Liver (tissue), 9 donors: ENCODE measurements around the gene PYGB. TPM values are rescaled to one million over a fixed set of nuclear protein-coding genes. Genes with fewer than 3 reads are reported as not detected.

Source experiments
- DNase-seq: peaks from one replicate; pipeline ENCODE4 v3.0.0-alpha.2; 2017; ENCODE audit warnings: low spot score
- H3K27ac ChIP-seq, 2 donors: one replicate each; pipeline ENCODE4 v1.7.0; 2013; ENCODE audit warnings: inconsistent platforms in 2 of 2, low read length in 2 of 2, control low read depth in 1 of 2, low read depth in 1 of 2, mild to moderate bottlenecking in 1 of 2
- H3K27me3 ChIP-seq, 4 donors: one replicate each; pipeline versions ENCODE4 v1.6.1 to v1.7.0; 2013; ENCODE audit warnings: low read length in 3 of 4, inconsistent platforms in 1 of 4, mild to moderate bottlenecking in 1 of 4, moderate library complexity in 1 of 4; ENCODE audit not compliant: control insufficient read depth in 4 of 4, insufficient read depth in 4 of 4
- H3K36me3 ChIP-seq, 4 donors: one replicate each; pipeline versions ENCODE4 v1.6.1 to v1.7.0; 2013; ENCODE audit warnings: low read length in 3 of 4, mild to moderate bottlenecking in 3 of 4, low read depth in 1 of 4, moderate library complexity in 1 of 4; ENCODE audit not compliant: control insufficient read depth in 4 of 4, insufficient read depth in 3 of 4
- H3K4me1 ChIP-seq, 4 donors: one replicate each; pipeline versions ENCODE4 v1.6.1 to v1.7.0; 2013; ENCODE audit warnings: low read length in 3 of 4, mild to moderate bottlenecking in 3 of 4, moderate library complexity in 1 of 4; ENCODE audit not compliant: control insufficient read depth in 4 of 4, insufficient read depth in 4 of 4
- H3K4me3 ChIP-seq, 3 donors: one replicate each; pipeline versions ENCODE4 v1.6.1 to v1.7.0; 2013; ENCODE audit warnings: low read length in 3 of 3, control low read depth in 1 of 3, low read depth in 1 of 3, mild to moderate bottlenecking in 1 of 3
- H3K9ac ChIP-seq, 2 donors: one replicate each; pipeline ENCODE4 v1.7.0; 2013; ENCODE audit warnings: low read length in 2 of 2, mild to moderate bottlenecking in 2 of 2, moderate library complexity in 2 of 2, control low read depth in 1 of 2, low read depth in 1 of 2
- H3K9me3 ChIP-seq, 4 donors: one replicate each; pipeline versions ENCODE4 v1.6.1 to v1.7.0; 2013; ENCODE audit warnings: low read length in 3 of 4; ENCODE audit not compliant: control insufficient read depth in 4 of 4
- EGR1 ChIP-seq, 2 donors: IDR thresholded peaks; 2 replicates each; pipeline ENCODE4 v1.6.1; 2016 to 2018; ENCODE audit warnings: antibody characterized with exemption in 2 of 2, low read depth in 2 of 2
- FOXA1 ChIP-seq: IDR thresholded peaks from 2 replicates; pipeline ENCODE4 v1.6.1; 2016; ENCODE audit warnings: antibody characterized with exemption
- FOXA2 ChIP-seq: IDR thresholded peaks from 2 replicates; pipeline ENCODE4 v1.6.1; 2016; ENCODE audit warnings: antibody characterized with exemption
- HNF4A ChIP-seq, 2 donors: conservative IDR thresholded peaks; 2 replicates each; pipeline ENCODE4 v1.6.1; 2016; ENCODE audit warnings: antibody characterized with exemption in 2 of 2, mild to moderate bottlenecking in 2 of 2
- HNF4G ChIP-seq: IDR thresholded peaks from 2 replicates; pipeline ENCODE4 v1.6.1; 2016; ENCODE audit warnings: antibody characterized with exemption
- NR2F2 ChIP-seq: IDR thresholded peaks from 2 replicates; pipeline ENCODE4 v1.6.1; 2016; ENCODE audit warnings: antibody characterized with exemption
- RAD21 ChIP-seq, 2 donors: IDR thresholded peaks; 2 replicates each; pipeline ENCODE4 v1.6.1; 2016; ENCODE audit warnings: antibody characterized with exemption in 2 of 2, mild to moderate bottlenecking in 2 of 2
- RXRA ChIP-seq, 2 donors: IDR thresholded peaks; 2 replicates each; pipeline ENCODE4 v1.6.1; 2017 to 2018; ENCODE audit warnings: antibody characterized with exemption in 2 of 2, mild to moderate bottlenecking in 1 of 2
- SP1 ChIP-seq: IDR thresholded peaks from 2 replicates; pipeline ENCODE4 v1.6.1; 2018; ENCODE audit warnings: antibody characterized with exemption, mild to moderate bottlenecking
- TAF1 ChIP-seq: conservative IDR thresholded peaks from 2 replicates; pipeline ENCODE4 v1.6.1; 2016; ENCODE audit warnings: antibody characterized with exemption, mild to moderate bottlenecking
- YY1 ChIP-seq: IDR thresholded peaks from 2 replicates; pipeline ENCODE4 v1.6.1; 2016; ENCODE audit warnings: antibody characterized with exemption, mild to moderate bottlenecking
- WGBS: extraction: QIAGEN DNeasy Blood & Tissue Kit; methylation state at CpG from one replicate; pipeline ENCODE4 v1.1.7; 2013; 5-methylcytosine and 5-hydroxymethylcytosine counted together
- polyA plus RNA-seq, 2 donors: library from polyadenylated mRNA; stranded (reverse) in 1 of 2; unstranded in 1 of 2; fragments of 200-250 nt in 1 of 2; fragments of >200 nt in 1 of 2; fragmentation: Nextera tagmentation in 1 of 2; extraction: Ambion mirVana in 1 of 2; gene quantifications; one replicate each; pipeline versions ENCODE4 v1.2.1 to v1.2.3, GENCODE V29; 2013 to 2015
- total RNA-seq, 2 donors: library from RNA; depleted of rRNA; stranded (reverse); fragments of >200 nt; gene quantifications; one replicate each; pipeline ENCODE4 v1.2.3, GENCODE V29; 2014
- TF ChIP-seq, protein P1 (sequence below): IDR thresholded peaks from 2 replicates; pipeline ENCODE4 v1.6.1; 2016; ENCODE audit warnings: antibody characterized with exemption
- TF ChIP-seq, protein P2 (sequence below): IDR thresholded peaks from 2 replicates; pipeline ENCODE4 v1.6.1; 2016; ENCODE audit warnings: antibody characterized with exemption, mild to moderate bottlenecking
- TF ChIP-seq, protein P3 (sequence below): IDR thresholded peaks from 2 replicates; pipeline ENCODE4 v1.6.1; 2016; ENCODE audit warnings: antibody characterized with exemption
- TF ChIP-seq, protein P4 (sequence below): IDR thresholded peaks from 2 replicates; pipeline ENCODE4 v1.6.1; 2016; ENCODE audit warnings: antibody characterized with exemption
- TF ChIP-seq, protein P5 (sequence below): fragments of 150-350 bp; IDR thresholded peaks from 2 replicates; pipeline ENCODE4 v1.5.1; 2017; ENCODE audit warnings: improper control_type of control experiment, low read depth, low read length; ENCODE audit not compliant: missing input control
- donor health status: healthy.
- donor health status: healthy.
- donor health status: healthy.
- donor health status: healthy.
- donor health status: healthy.

Gene PYGB
- total and polyA plus RNA-seq, 4 donors, result 3.6 to 11.7 (median 9.8) TPM

DNA sequence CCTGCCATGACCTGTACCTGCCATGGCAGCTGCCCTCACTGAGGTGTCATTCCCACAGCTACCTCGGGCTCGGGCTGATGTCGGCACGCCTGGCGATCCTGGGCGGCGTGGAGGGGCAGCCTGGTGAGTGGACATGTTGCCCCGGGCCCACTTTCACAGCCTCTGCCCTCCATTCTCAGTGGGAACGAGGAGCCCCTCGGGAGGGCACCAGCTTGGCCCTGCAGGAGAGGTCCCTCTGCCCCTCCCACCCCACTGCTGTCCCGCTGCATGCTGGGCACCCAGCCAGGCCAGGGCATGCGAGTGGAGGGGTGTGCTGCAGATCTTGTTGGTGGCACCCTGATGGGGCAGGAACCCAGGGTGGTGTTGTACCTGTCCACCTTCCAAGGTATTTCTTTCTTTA is 29.4 kb upstream of the PYGB start:
- no peak overlapping the region for H3K27ac ChIP-seq
- peaks cover 0 to 6% (median 3%) of the 10 kb centered on the region in 4 donors for H3K4me1 ChIP-seq
- H3K9ac ChIP-seq, result no peak overlapping the region
- no peak for DNase-seq
- H3K4me3 ChIP-seq, result no peak overlapping the region
- no peaks in the 10 kb centered on the region for H3K9me3 ChIP-seq
- H3K36me3 ChIP-seq, result peaks cover 2 to 54% (median 8%) of the 10 kb centered on the region in 4 donors
- 96% methylated on average over 12 of the region's 12 CpGs for WGBS
- H3K27me3 ChIP-seq, result no peaks in the 10 kb centered on the region
- TF ChIP-seq FOXA1 (no peak), EGR1 (IDR thresholded peaks at IDR 0.05; ENCODE audit: low read depth in 2 of 2) (no peak), HNF4A (conservative IDR thresholded peaks at IDR 0.05) (no peak), RXRA (IDR thresholded peaks at IDR 0.05) (no peak), RAD21 (IDR thresholded peaks at IDR 0.05) (no peak), NR2F2 (no peak), YY1 (no peak), SP1 (no peak), HNF4G (no peak), FOXA2 (no peak), TAF1 (no peak)
- TF ChIP-seq, protein P1, sequence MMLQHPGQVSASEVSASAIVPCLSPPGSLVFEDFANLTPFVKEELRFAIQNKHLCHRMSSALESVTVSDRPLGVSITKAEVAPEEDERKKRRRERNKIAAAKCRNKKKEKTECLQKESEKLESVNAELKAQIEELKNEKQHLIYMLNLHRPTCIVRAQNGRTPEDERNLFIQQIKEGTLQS, result no peak
- TF ChIP-seq, protein P2, sequence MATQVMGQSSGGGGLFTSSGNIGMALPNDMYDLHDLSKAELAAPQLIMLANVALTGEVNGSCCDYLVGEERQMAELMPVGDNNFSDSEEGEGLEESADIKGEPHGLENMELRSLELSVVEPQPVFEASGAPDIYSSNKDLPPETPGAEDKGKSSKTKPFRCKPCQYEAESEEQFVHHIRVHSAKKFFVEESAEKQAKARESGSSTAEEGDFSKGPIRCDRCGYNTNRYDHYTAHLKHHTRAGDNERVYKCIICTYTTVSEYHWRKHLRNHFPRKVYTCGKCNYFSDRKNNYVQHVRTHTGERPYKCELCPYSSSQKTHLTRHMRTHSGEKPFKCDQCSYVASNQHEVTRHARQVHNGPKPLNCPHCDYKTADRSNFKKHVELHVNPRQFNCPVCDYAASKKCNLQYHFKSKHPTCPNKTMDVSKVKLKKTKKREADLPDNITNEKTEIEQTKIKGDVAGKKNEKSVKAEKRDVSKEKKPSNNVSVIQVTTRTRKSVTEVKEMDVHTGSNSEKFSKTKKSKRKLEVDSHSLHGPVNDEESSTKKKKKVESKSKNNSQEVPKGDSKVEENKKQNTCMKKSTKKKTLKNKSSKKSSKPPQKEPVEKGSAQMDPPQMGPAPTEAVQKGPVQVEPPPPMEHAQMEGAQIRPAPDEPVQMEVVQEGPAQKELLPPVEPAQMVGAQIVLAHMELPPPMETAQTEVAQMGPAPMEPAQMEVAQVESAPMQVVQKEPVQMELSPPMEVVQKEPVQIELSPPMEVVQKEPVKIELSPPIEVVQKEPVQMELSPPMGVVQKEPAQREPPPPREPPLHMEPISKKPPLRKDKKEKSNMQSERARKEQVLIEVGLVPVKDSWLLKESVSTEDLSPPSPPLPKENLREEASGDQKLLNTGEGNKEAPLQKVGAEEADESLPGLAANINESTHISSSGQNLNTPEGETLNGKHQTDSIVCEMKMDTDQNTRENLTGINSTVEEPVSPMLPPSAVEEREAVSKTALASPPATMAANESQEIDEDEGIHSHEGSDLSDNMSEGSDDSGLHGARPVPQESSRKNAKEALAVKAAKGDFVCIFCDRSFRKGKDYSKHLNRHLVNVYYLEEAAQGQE, result no peak
- TF ChIP-seq, protein P3, sequence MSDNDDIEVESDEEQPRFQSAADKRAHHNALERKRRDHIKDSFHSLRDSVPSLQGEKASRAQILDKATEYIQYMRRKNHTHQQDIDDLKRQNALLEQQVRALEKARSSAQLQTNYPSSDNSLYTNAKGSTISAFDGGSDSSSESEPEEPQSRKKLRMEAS, result no peak
- TF ChIP-seq, protein P4, sequence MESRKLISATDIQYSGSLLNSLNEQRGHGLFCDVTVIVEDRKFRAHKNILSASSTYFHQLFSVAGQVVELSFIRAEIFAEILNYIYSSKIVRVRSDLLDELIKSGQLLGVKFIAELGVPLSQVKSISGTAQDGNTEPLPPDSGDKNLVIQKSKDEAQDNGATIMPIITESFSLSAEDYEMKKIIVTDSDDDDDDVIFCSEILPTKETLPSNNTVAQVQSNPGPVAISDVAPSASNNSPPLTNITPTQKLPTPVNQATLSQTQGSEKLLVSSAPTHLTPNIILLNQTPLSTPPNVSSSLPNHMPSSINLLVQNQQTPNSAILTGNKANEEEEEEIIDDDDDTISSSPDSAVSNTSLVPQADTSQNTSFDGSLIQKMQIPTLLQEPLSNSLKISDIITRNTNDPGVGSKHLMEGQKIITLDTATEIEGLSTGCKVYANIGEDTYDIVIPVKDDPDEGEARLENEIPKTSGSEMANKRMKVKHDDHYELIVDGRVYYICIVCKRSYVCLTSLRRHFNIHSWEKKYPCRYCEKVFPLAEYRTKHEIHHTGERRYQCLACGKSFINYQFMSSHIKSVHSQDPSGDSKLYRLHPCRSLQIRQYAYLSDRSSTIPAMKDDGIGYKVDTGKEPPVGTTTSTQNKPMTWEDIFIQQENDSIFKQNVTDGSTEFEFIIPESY, result no peak
- TF ChIP-seq, protein P5, sequence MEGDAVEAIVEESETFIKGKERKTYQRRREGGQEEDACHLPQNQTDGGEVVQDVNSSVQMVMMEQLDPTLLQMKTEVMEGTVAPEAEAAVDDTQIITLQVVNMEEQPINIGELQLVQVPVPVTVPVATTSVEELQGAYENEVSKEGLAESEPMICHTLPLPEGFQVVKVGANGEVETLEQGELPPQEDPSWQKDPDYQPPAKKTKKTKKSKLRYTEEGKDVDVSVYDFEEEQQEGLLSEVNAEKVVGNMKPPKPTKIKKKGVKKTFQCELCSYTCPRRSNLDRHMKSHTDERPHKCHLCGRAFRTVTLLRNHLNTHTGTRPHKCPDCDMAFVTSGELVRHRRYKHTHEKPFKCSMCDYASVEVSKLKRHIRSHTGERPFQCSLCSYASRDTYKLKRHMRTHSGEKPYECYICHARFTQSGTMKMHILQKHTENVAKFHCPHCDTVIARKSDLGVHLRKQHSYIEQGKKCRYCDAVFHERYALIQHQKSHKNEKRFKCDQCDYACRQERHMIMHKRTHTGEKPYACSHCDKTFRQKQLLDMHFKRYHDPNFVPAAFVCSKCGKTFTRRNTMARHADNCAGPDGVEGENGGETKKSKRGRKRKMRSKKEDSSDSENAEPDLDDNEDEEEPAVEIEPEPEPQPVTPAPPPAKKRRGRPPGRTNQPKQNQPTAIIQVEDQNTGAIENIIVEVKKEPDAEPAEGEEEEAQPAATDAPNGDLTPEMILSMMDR, result no peak

DNA sequence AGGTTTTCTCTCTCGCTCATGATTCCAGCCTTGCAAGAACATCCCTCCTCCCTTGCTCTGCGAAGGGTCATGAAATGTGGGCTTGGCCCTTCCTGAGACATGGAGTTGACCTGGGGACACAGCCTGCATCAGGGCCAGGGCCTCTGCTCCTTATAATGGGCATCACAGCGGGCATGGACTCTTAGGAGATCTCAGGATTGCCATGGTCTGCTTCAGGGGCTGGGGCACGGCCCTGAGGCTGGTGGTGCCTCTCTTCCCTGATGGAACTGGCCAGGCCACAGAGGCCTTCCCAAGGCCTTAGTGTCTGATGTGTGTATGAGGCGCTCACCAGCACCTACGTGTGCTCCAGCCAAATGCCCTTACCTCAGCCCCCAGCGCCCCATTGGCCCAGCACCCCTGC is 28.5 kb upstream of the PYGB start:
- Histone ChIP-seq H3K36me3 (peaks cover 2 to 47% (median 8%) of the 10 kb centered on the region in 4 donors), H3K9ac (no peak overlapping the region), H3K27me3 (no peaks in the 10 kb centered on the region), H3K4me3 (no peak overlapping the region), H3K4me1 (peaks cover 0 to 3% (median 0%) of the 10 kb centered on the region in 4 donors), H3K27ac (no peak overlapping the region), H3K9me3 (no peaks in the 10 kb centered on the region)
- DNase-seq, result no peak
- TF ChIP-seq RAD21 (IDR thresholded peaks at IDR 0.05), result no peak
- TF ChIP-seq HNF4G, result no peak
- no peak for TF ChIP-seq SP1
- TF ChIP-seq FOXA1, result no peak
- TF ChIP-seq FOXA2, result no peak
- 98% methylated on average over 7 of the region's 7 CpGs for WGBS
